IMR-90 (cell line): ENCODE data around the gene PHF21B. TPM values are rescaled to one million over a fixed set of nuclear protein-coding genes. Genes with fewer than 3 reads are reported as not detected.

Experiments used
- ATAC-seq: fragments of 200-7000 bp; cut with Tn5 transposase; 2 replicates; pipeline ENCODE4 v1.9.1; 2020; ENCODE audit warnings: low read depth, mild to moderate bottlenecking, moderate library complexity
- BruUV-seq: library from RNA; stranded (reverse); fragments of 400-500 nt; replicated peaks from 2 replicates; lab custom pipeline; 2021; lab: Mats Ljungman, UMichigan
- CTCF ChIA-PET: fragments of 300-600 bp; formaldehyde crosslinking; extraction: SDS; loops from one replicate; lab custom pipeline; 2021; ENCODE audit warnings: antibody characterized with exemption; lab: Yijun Ruan, JAX
- POLR2A ChIA-PET: fragments of 300-600 bp; sonication (Branson Sonifier 250); formaldehyde crosslinking; loops from one replicate; lab custom pipeline; 2022; ENCODE audit warnings: antibody characterized with exemption; ENCODE audit not compliant: unreplicated experiment; lab: Charles Lee
- DNase-seq: peaks from one replicate; pipeline ENCODE4 v3.0.0; 2013
- H2AFZ ChIP-seq: replicated peaks from 2 replicates; pipeline ENCODE3; 2013; ENCODE audit warnings: low read length, mild to moderate bottlenecking; ENCODE audit not compliant: poor library complexity
- H2AK5ac ChIP-seq: 2 replicates; pipeline ENCODE4 v1.6.1; 2013; ENCODE audit warnings: low read depth, low read length, inconsistent platforms
- H2AK9ac ChIP-seq: replicated peaks from 2 replicates; pipeline ENCODE3; 2013; ENCODE audit warnings: mild to moderate bottlenecking, low read depth, low read length, moderate library complexity; ENCODE audit not compliant: poor library complexity
- H2BK120ac ChIP-seq: 2 replicates; pipeline ENCODE4 v1.6.1; 2013; ENCODE audit warnings: low read depth, low read length, inconsistent platforms
- H2BK15ac ChIP-seq: 3 replicates; pipeline ENCODE4 v1.6.1; 2013; ENCODE audit warnings: low read depth, low read length, inconsistent platforms
- H2BK20ac ChIP-seq: 2 replicates; pipeline ENCODE4 v1.6.1; 2013; ENCODE audit warnings: low read depth, mild to moderate bottlenecking, inconsistent platforms, low read length, moderate library complexity
- H2BK5ac ChIP-seq: 2 replicates; pipeline ENCODE4 v1.6.1; 2013; ENCODE audit warnings: mild to moderate bottlenecking, low read depth, low read length, inconsistent platforms; ENCODE audit not compliant: poor library complexity, severe bottlenecking
- H3K14ac ChIP-seq: replicated peaks from 2 replicates; pipeline ENCODE4 v1.6.1; 2013; ENCODE audit warnings: low read depth, low read length, inconsistent platforms
- H3K18ac ChIP-seq: 2 replicates; pipeline ENCODE4 v1.6.1; 2013; ENCODE audit warnings: low read depth, low read length, control low read depth
- H3K23ac ChIP-seq: 2 replicates; pipeline ENCODE4 v1.6.1; 2013; ENCODE audit warnings: low read depth, low read length, inconsistent platforms
- H3K27ac ChIP-seq: 2 replicates; pipeline ENCODE4 v1.5.1; 2013; ENCODE audit warnings: mild to moderate bottlenecking, control low read depth, low read length; ENCODE audit not compliant: insufficient read depth
- H3K27me3 ChIP-seq: 2 replicates; pipeline ENCODE4 v1.6.1; 2013; ENCODE audit warnings: low read length; ENCODE audit not compliant: control insufficient read depth, insufficient read depth
- H3K36me3 ChIP-seq: 2 replicates; pipeline ENCODE4 v1.6.1; 2013; ENCODE audit warnings: low read length, mixed read lengths; ENCODE audit not compliant: control insufficient read depth, insufficient read depth
- H3K4ac ChIP-seq: 2 replicates; pipeline ENCODE4 v1.6.1; 2013; ENCODE audit warnings: low read depth, low read length, inconsistent platforms
- H3K4me1 ChIP-seq: 2 replicates; pipeline ENCODE4 v1.6.1; 2013; ENCODE audit warnings: low read length, mixed read lengths; ENCODE audit not compliant: control insufficient read depth, insufficient read depth
- H3K4me2 ChIP-seq: 2 replicates; pipeline ENCODE4 v1.6.1; 2013; ENCODE audit warnings: low read depth, mild to moderate bottlenecking, control low read depth, low read length, moderate library complexity
- H3K4me3 ChIP-seq: 2 replicates; pipeline ENCODE4 v1.5.1; 2013; ENCODE audit warnings: low read depth, mild to moderate bottlenecking, control low read depth, low read length, moderate library complexity; ENCODE audit not compliant: insufficient read depth
- H3K56ac ChIP-seq: 2 replicates; pipeline ENCODE4 v1.6.1; 2013; ENCODE audit warnings: low read length, inconsistent platforms; ENCODE audit not compliant: insufficient read depth; ENCODE audit errors: extremely low read depth
- H3K79me1 ChIP-seq, 2 experiments: 2 replicates each; pipeline ENCODE4 v1.6.1; 2013; ENCODE audit warnings: low read length in 2 of 2, inconsistent platforms in 1 of 2, low read depth in 1 of 2
- H3K9ac ChIP-seq: 2 replicates; pipeline ENCODE4 v1.6.1; 2013; ENCODE audit warnings: low read depth, low read length, control low read depth
- H3K9me1 ChIP-seq: 2 replicates; pipeline ENCODE4 v1.6.1; 2013; ENCODE audit warnings: low read length, inconsistent platforms; ENCODE audit not compliant: insufficient read depth
- H3K9me3 ChIP-seq: 2 replicates; pipeline ENCODE4 v1.6.1; 2013; ENCODE audit warnings: low read length; ENCODE audit not compliant: control insufficient read depth, insufficient read depth
- H4K20me1 ChIP-seq: 2 replicates; pipeline ENCODE4 v1.6.1; 2013; ENCODE audit warnings: low read length, inconsistent platforms; ENCODE audit not compliant: insufficient read depth
- H4K5ac ChIP-seq: 2 replicates; pipeline ENCODE4 v1.6.1; 2013; ENCODE audit warnings: mild to moderate bottlenecking, low read depth, low read length, control low read depth
- H4K8ac ChIP-seq, 2 experiments: 2 replicates each; pipeline ENCODE4 v1.6.1; 2013; ENCODE audit warnings: low read depth in 2 of 2, low read length in 2 of 2, control low read depth in 1 of 2, inconsistent platforms in 1 of 2
- H4K91ac ChIP-seq: 2 replicates; pipeline ENCODE4 v1.6.1; 2013; ENCODE audit warnings: low read depth, low read length, inconsistent platforms; ENCODE audit not compliant: insufficient read depth
- BHLHE40 ChIP-seq: fragments of 150-350 bp; IDR thresholded peaks from 2 replicates; pipeline ENCODE4 v1.6.1; 2016; ENCODE audit warnings: mild to moderate bottlenecking, low read depth, low read length
- CEBPB ChIP-seq: IDR thresholded peaks from 2 replicates; pipeline ENCODE4 v1.6.1; 2012; ENCODE audit warnings: low read depth, low read length, improper control_type of control experiment
- MAFK ChIP-seq: IDR thresholded peaks from 2 replicates; pipeline ENCODE4 v1.6.1; 2012; ENCODE audit warnings: low read depth, low read length, improper control_type of control experiment
- NFE2L2 ChIP-seq: fragments of 150-350 bp; IDR thresholded peaks from 2 replicates; pipeline ENCODE4 v1.6.1; 2016; ENCODE audit warnings: low read depth, mild to moderate bottlenecking, low read length
- RAD21 ChIP-seq: IDR thresholded peaks from 2 replicates; pipeline ENCODE4 v1.6.1; 2012; ENCODE audit warnings: low read length, improper control_type of control experiment
- SMC3 ChIP-seq: fragments of 150-350 bp; IDR thresholded peaks from 2 replicates; pipeline ENCODE4 v1.6.1; 2016; ENCODE audit warnings: low read depth, mild to moderate bottlenecking, antibody characterized with exemption, low read length, moderate library complexity
- WGBS, 2 experiments: methylation state at CpG; one replicate each; pipeline versions ENCODE4 v1.1.5 to v1.1.7; 2013; ENCODE audit warnings: missing lambda C conversion rate in 2 of 2; ENCODE audit not compliant: insufficient read length in 1 of 2; ENCODE audit errors: extremely low coverage in 2 of 2; 5-methylcytosine and 5-hydroxymethylcytosine counted together
- dilution Hi-C: fragments of 300-500 bp; cut with HindIII; formaldehyde crosslinking; loops from one replicate; pipeline ENCODE4 v1.14.3; 2018; ENCODE audit warnings: low sequenced_read_pairs; ENCODE audit not compliant: unreplicated experiment
- in situ Hi-C: fragments of 300-500 bp; cut with MboI; formaldehyde crosslinking; loops from 3 replicates; pipeline ENCODE4 v1.14.3; 2019; ENCODE audit warnings: low sequenced_read_pairs, inconsistent platforms, mixed read lengths
- intact Hi-C: fragments of 100-400 bp; cut with micrococcal nuclease; formaldehyde crosslinking; loops from 2 replicates; pipeline ENCODE4 v1.10.0; 2022
- polyA plus RNA-seq, 3 experiments: library from polyadenylated mRNA; depleted of rRNA; stranded (reverse); fragments of >200 nt; gene quantifications; 2 replicates each; pipeline ENCODE4 v1.2.3, GENCODE V29; 2012; ENCODE audit warnings: low replicate concordance in 1 of 3
- total RNA-seq: library from RNA; depleted of rRNA; stranded (reverse); fragments of >200 nt; gene quantifications from 2 replicates; pipeline ENCODE4 v1.2.3, GENCODE V29; 2012

Gene PHF21B
- total and polyA plus RNA-seq, 2 of the 4 experiments (the other 2 are of a cell fraction), result 0.02 TPM; not detected in 1

DNA sequence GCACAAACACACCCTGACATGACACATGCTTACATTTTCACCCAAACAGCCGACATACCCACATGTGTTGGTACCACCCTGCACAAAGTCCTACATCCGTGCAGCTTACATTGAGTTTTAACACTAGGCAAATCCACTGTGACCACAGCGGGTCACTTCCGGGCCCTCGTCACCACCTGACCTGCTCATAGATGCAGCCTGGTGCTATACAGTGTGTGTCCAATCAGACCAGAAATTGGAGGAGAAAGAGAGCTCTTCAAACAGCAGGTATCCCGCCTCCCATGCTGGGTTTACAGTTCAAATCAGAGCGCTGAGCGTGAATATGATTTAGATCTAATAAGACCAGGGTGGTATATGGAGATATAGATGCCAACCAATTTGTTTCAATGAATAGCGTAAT, 35.4 kb downstream of the PHF21B start:
- H2BK20ac ChIP-seq, result no peak overlapping the region
- no peak overlapping the region for H2AK5ac ChIP-seq
- no peak overlapping the region for H3K27ac ChIP-seq
- H4K20me1 ChIP-seq, result no peaks in the 10 kb centered on the region; the same call in 1 of the 2 replicates
- no peak overlapping the region for H3K4me3 ChIP-seq
- dilution Hi-C loops, result no loop called here
- ChIA-PET POLR2A (no interaction called here), CTCF (interaction anchor here (0.7 kb wide), 1 partner anchor 17 kb away, joined by 4 read pairs; no protein-coding TSS in a partner anchor)
- H3K56ac ChIP-seq, result no peak overlapping the region
- no peak overlapping the region for H4K5ac ChIP-seq
- peaks cover 28% of the 10 kb centered on the region for H3K27me3 ChIP-seq
- no TSS peak for BruUV-seq
- no peaks in the 10 kb centered on the region for H3K9me3 ChIP-seq
- H2BK5ac ChIP-seq, result no peak overlapping the region
- no peak overlapping the region for H2BK15ac ChIP-seq
- H3K79me1 ChIP-seq, result no peaks in the 10 kb centered on the region
- no peak overlapping the region for H2AFZ ChIP-seq
- WGBS, 2 experiments, result 0% methylated on average over 1 of the region's 9 CpGs; no CpG with 5 or more reads in 1 of the 2 experiments
- H4K91ac ChIP-seq, result no peak overlapping the region
- H3K36me3 ChIP-seq, result no peaks in the 10 kb centered on the region
- in situ Hi-C loops, result no loop called here
- no peak overlapping the region for H3K14ac ChIP-seq
- TF ChIP-seq CEBPB (no peak), MAFK (no peak), RAD21 (no peak), NFE2L2 (no peak), SMC3 (no peak), BHLHE40 (no peak)
- ATAC-seq (no peak), DNase-seq (no peak)
- H3K9me1 ChIP-seq, result peaks cover 6% of the 10 kb centered on the region; the same call in 1 of the 2 replicates
- H3K4me2 ChIP-seq, result no peak overlapping the region
- H2BK120ac ChIP-seq, result no peak overlapping the region
- H2AK9ac ChIP-seq, result no peak overlapping the region
- no peak overlapping the region for H3K18ac ChIP-seq
- H4K8ac ChIP-seq, result no peak overlapping the region
- no peaks in the 10 kb centered on the region for H3K4me1 ChIP-seq
- intact Hi-C loops, result no loop called here
- H3K23ac ChIP-seq, result no peak overlapping the region
- no peak overlapping the region for H3K4ac ChIP-seq
- H3K9ac ChIP-seq, result no peak overlapping the region
